PC-9 (cell line): ENCODE results near the gene GPR75. TPM values are rescaled to one million over a fixed set of nuclear protein-coding genes. Genes with fewer than 3 reads are reported as not detected.

ENCODE experiments used
- BruUV-seq: library from RNA; stranded (reverse); fragments of 400-500 nt; replicated peaks from 2 replicates; lab custom pipeline; 2021; lab: Mats Ljungman, UMichigan
- CTCF ChIA-PET: fragments of 300-600 bp; sonication (Branson Sonifier 250); formaldehyde crosslinking; loops from one replicate; lab custom pipeline; 2022; ENCODE audit warnings: antibody characterized with exemption; lab: Charles Lee
- POLR2A ChIA-PET: fragments of 300-600 bp; sonication (Branson Sonifier 250); formaldehyde crosslinking; loops from one replicate; lab custom pipeline; 2022; ENCODE audit warnings: antibody characterized with exemption; ENCODE audit not compliant: unreplicated experiment; lab: Charles Lee
- DNase-seq, 2 experiments: peaks; one replicate each; pipeline versions ENCODE4 v3.0.0 to v3.0.0-alpha.2; 2015 to 2022; ENCODE audit warnings: mixed read lengths in 1 of 2
- H2AFZ ChIP-seq: fragments of 200-600 bp; sonication (generic); 2 replicates; pipeline ENCODE4 v1.8.1; 2017; ENCODE audit warnings: antibody characterized with exemption
- H3F3A ChIP-seq: fragments of 200-600 bp; sonication (generic); 2 replicates; pipeline ENCODE4 v1.8.1; 2017; ENCODE audit warnings: antibody characterized with exemption, mild to moderate bottlenecking, low read depth; ENCODE audit not compliant: insufficient read depth
- H3K27ac ChIP-seq: fragments of 200-600 bp; sonication (generic); 2 replicates; pipeline ENCODE4 v1.6.1; 2016; ENCODE audit warnings: mixed run types
- H3K27me3 ChIP-seq: fragments of 200-600 bp; sonication (generic); 2 replicates; pipeline ENCODE4 v1.6.1; 2016; ENCODE audit warnings: low read depth, mixed run types; ENCODE audit not compliant: insufficient read depth
- H3K36me3 ChIP-seq: fragments of 200-600 bp; sonication (generic); 2 replicates; pipeline ENCODE4 v1.6.1; 2016; ENCODE audit warnings: low read depth, mixed run types
- H3K4me1 ChIP-seq: fragments of 200-600 bp; sonication (generic); replicated peaks from 2 replicates; pipeline ENCODE4 v1.6.1; 2016; ENCODE audit warnings: mixed run types; ENCODE audit not compliant: insufficient read depth
- H3K4me2 ChIP-seq: fragments of 200-600 bp; sonication (generic); 2 replicates; pipeline ENCODE4 v1.6.1; 2017; ENCODE audit warnings: mixed run types
- H3K4me3 ChIP-seq: fragments of 200-600 bp; sonication (generic); 2 replicates; pipeline ENCODE4 v1.6.1; 2016; ENCODE audit warnings: mixed run types
- H3K79me2 ChIP-seq: fragments of 200-600 bp; sonication (generic); 2 replicates; pipeline ENCODE4 v1.6.1; 2017; ENCODE audit warnings: low read depth, mixed run types
- H3K9me2 ChIP-seq: fragments of 200-600 bp; sonication (generic); 2 replicates; pipeline ENCODE4 v1.8.1; 2017; ENCODE audit warnings: mild to moderate bottlenecking; ENCODE audit not compliant: insufficient read depth
- H3K9me3 ChIP-seq: fragments of 200-600 bp; sonication (generic); 2 replicates; pipeline ENCODE4 v1.8.1; 2016; ENCODE audit warnings: low read depth; ENCODE audit not compliant: insufficient read depth
- H4K20me1 ChIP-seq: fragments of 200-600 bp; sonication (generic); 2 replicates; pipeline ENCODE4 v1.8.1; 2017; ENCODE audit not compliant: insufficient read depth
- CTCF ChIP-seq: fragments of 200-600 bp; sonication (generic); conservative IDR thresholded peaks from 2 replicates; pipeline ENCODE4 v1.6.1; 2017; ENCODE audit warnings: mixed run types, antibody characterized with exemption, mild to moderate bottlenecking, moderate library complexity
- EZH2 ChIP-seq: fragments of 200-600 bp; sonication (generic); IDR thresholded peaks from 2 replicates; pipeline ENCODE4 v1.8.0; 2017; ENCODE audit warnings: antibody characterized with exemption, low read depth
- intact Hi-C: fragments of 100-400 bp; cut with micrococcal nuclease; formaldehyde crosslinking; loops from one replicate; pipeline ENCODE4 v1.10.0; 2022; ENCODE audit not compliant: unreplicated experiment
- total RNA-seq: library from RNA; stranded (reverse); gene quantifications from 2 replicates; pipeline ENCODE4 v1.2.3, GENCODE V29; 2021

The GPR75 gene
- total RNA-seq, 1 experiment from 2014 or later: 3.7 TPM

GRCh38 chr2:53819634-53820033, 40.1 kb downstream of the GPR75 start:
- Histone ChIP-seq H3K9me2 (no peaks in the 10 kb centered on the region), H3F3A (peaks cover 9% of the 10 kb centered on the region; the same call in 1 of the 2 replicates), H2AFZ (no peak overlapping the region), H3K4me2 (no peak overlapping the region), H3K27me3 (no peaks in the 10 kb centered on the region), H3K4me3 (no peak overlapping the region), H3K9me3 (no peaks in the 10 kb centered on the region), H3K79me2 (no peaks in the 10 kb centered on the region), H3K36me3 (peaks cover 18% of the 10 kb centered on the region; the same call in 1 of the 2 replicates), H3K27ac (no peak overlapping the region), H3K4me1 (no peaks in the 10 kb centered on the region), H4K20me1 (no peaks in the 10 kb centered on the region; the same call in 1 of the 2 replicates)
- DNase-seq: no peak
- no TSS peak for BruUV-seq
- TF ChIP-seq EZH2 (no peak), CTCF (no peak)
- ChIA-PET CTCF (no interaction called here), POLR2A (no interaction called here)
- intact Hi-C loops: no loop called here

GRCh38 chr2:53818854-53819435, 40.8 kb downstream of the GPR75 start:
- H3K9me3 ChIP-seq: no peaks in the 10 kb centered on the region
- BruUV-seq: no TSS peak
- POLR2A ChIA-PET: no interaction called here

GRCh38 chr2:53813151-53813550, 46.6 kb downstream of the GPR75 start:
- TF ChIP-seq EZH2: no peak
- TF ChIP-seq CTCF: no peak
- POLR2A ChIA-PET: no interaction called here

More at GRCh38 chr2:53818854-53819435, 40.8 kb downstream of the GPR75 start:
- no peak for DNase-seq
- no peak overlapping the region for H3K4me2 ChIP-seq
- H3K9me2 ChIP-seq: no peaks in the 10 kb centered on the region
- no peaks in the 10 kb centered on the region for H4K20me1 ChIP-seq
- H3K27me3 ChIP-seq: no peaks in the 10 kb centered on the region
- H2AFZ ChIP-seq: no peak overlapping the region
- no peak for TF ChIP-seq EZH2
- TF ChIP-seq CTCF: no peak
- CTCF ChIA-PET: no interaction called here
- H3K36me3 ChIP-seq: peaks cover 18% of the 10 kb centered on the region; the same call in 1 of the 2 replicates
- H3K79me2 ChIP-seq: no peaks in the 10 kb centered on the region
- H3K27ac ChIP-seq: no peak overlapping the region
- no peak overlapping the region for H3K4me3 ChIP-seq
- no peaks in the 10 kb centered on the region for H3K4me1 ChIP-seq
- H3F3A ChIP-seq: peaks cover 9% of the 10 kb centered on the region
- intact Hi-C loops: no loop called here

More at GRCh38 chr2:53813151-53813550, 46.6 kb downstream of the GPR75 start:
- no peaks in the 10 kb centered on the region for H4K20me1 ChIP-seq
- H3K36me3 ChIP-seq: peaks cover 60% of the 10 kb centered on the region
- H3K4me1 ChIP-seq: no peaks in the 10 kb centered on the region
- no peak for DNase-seq
- CTCF ChIA-PET: no interaction called here
- no peaks in the 10 kb centered on the region for H3K9me3 ChIP-seq
- H3K27me3 ChIP-seq: no peaks in the 10 kb centered on the region
- H3K79me2 ChIP-seq: no peaks in the 10 kb centered on the region
- H3K4me3 ChIP-seq: no peak overlapping the region
- H3K9me2 ChIP-seq: no peaks in the 10 kb centered on the region
- 0 out of 2 replicates have a peak overlapping the region, but pooled peaks have one; percentile 4 for H3K27ac ChIP-seq
- BruUV-seq: no TSS peak
- peaks cover 5% of the 10 kb centered on the region for H3F3A ChIP-seq
- no peak overlapping the region for H2AFZ ChIP-seq
- H3K4me2 ChIP-seq: no peak overlapping the region
- intact Hi-C loops: no loop called here
